Measurements from ENCODE around the gene AGO4.

AGO4 gene

DNA sequence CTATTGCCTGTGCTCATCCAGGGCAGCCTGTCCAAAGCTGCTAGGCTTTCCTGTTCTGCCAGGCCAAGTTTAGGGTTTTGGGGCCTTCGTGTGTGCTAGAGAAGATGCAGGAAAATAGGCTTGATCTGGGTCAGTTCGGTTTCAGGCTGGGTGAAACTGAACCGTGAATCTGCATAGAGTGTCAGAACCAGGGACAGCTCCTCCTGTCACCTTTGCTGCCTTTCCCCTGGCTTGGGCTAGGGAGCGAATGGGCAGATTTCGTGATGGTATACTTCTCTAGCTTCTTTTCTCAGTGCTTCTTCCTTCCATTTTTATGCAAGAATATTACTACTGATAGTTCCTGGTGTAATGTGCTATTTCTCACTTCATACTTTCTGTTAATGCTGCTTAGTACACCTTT, 69.2 kb downstream of the AGO4 start:
- no peak for DNase-seq (ENCODE audit: extremely low read depth, low read depth)
- H3K4me3 ChIP-seq (replicated peaks; ENCODE audit: low read depth, low read length), result no peak overlapping the region

DNA sequence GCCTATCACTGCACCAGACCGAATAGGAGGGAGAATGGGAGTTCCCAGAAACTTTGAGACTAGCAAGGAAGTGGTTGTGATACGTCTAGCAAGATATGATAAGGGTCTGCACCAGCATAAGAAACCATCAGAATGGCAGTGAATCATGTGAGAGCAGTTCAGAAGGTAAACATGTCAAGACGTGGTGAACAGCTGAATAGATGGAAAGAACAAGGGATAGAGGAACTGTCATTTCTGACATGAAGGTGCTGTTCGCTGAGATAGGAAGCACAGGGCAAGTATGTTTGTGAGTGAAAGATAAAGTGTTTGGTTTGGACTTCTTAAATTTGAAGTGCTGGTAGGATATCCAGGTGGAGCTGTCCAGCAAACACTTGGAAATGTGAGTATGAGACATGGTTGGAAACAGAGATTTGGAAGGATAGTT, 74.0 kb downstream of the AGO4 start:
- TF ChIP-seq, protein P1, sequence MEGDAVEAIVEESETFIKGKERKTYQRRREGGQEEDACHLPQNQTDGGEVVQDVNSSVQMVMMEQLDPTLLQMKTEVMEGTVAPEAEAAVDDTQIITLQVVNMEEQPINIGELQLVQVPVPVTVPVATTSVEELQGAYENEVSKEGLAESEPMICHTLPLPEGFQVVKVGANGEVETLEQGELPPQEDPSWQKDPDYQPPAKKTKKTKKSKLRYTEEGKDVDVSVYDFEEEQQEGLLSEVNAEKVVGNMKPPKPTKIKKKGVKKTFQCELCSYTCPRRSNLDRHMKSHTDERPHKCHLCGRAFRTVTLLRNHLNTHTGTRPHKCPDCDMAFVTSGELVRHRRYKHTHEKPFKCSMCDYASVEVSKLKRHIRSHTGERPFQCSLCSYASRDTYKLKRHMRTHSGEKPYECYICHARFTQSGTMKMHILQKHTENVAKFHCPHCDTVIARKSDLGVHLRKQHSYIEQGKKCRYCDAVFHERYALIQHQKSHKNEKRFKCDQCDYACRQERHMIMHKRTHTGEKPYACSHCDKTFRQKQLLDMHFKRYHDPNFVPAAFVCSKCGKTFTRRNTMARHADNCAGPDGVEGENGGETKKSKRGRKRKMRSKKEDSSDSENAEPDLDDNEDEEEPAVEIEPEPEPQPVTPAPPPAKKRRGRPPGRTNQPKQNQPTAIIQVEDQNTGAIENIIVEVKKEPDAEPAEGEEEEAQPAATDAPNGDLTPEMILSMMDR (IDR thresholded peaks at IDR 0.05; ENCODE audit: low read depth, low read length, missing control alignments), result no peak
- H3K4me3 ChIP-seq (replicated peaks; ENCODE audit: low read depth, low read length), result no peak overlapping the region
- no peak for DNase-seq (ENCODE audit: extremely low read depth, low read depth)

More for the DNA sequence above, 69.2 kb downstream of the AGO4 start:
- TF ChIP-seq, protein P1 (IDR thresholded peaks at IDR 0.05; ENCODE audit: low read depth, low read length, missing control alignments), result no peak

DNA sequence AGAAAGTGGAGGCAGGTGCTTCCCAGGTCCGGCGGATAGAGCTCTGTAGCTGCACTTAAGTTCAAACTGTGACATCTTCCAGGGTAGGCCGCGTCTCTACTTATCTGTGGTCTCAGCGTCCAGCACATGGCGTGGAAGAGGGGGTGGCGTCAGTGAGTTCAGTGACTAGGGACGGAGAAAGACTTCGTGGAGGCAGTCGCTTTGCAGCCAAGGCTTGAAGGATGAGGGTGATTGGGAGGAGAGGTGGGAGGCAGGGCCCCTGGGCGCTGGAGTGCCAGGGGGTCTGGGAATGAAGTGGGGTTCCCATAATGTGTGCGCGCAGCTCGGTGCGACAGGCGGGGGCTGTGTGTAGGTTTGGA, 74.7 kb downstream of the AGO4 start:
- TF ChIP-seq, protein P1 (IDR thresholded peaks at IDR 0.05; ENCODE audit: low read depth, low read length, missing control alignments), result no peak
- DNase-seq (ENCODE audit: extremely low read depth, low read depth), result no peak
- H3K4me3 ChIP-seq (replicated peaks; ENCODE audit: low read depth, low read length), result no peak overlapping the region

DNA sequence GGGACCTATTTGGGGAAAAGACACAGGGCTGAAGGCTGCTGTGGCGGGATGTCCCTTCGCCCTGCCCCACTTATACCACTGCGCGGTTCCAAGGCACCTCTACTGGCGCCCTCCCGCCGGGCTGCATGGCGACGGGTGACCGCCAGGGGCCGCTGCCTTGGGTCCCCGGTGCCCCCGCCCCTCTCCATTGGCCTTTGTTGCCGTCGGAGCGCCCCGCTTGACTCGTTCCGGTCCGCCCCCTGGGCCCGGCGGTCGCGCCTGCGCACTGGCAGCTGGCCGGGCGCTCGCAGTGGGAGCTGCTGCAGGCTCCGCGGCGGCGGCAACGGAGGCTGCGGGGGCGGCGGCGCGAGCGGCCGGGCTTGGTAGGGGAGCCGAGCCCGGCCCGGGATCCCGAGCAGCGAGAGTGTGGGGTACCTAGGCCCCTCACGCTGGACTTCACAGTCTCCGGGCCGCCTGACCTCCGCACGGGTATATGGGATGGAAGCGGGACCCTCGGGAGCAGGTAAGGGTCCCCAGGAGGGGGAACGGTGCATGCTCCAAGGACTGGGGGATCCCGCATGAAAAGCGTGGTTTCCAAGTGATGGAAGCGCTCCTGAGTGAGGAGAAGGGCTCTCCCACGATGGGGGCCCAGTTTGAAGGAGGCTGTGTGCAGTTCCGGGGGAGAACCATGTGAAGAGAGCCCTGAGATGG, 75.3 kb downstream of the AGO4 start, which contains the start of gene AGO1:
Gene AGO1 (plus strand): TSS at position 265 of the 690 bp plus-strand sequence. CDS start 213 bp downstream, at position 478.
- H3K4me3 ChIP-seq (replicated peaks; ENCODE audit: low read depth, low read length), result peak within 1 kb of the TSS; percentile 100
- TF ChIP-seq, protein P1 (IDR thresholded peaks at IDR 0.05; ENCODE audit: low read depth, low read length, missing control alignments), result peak; percentile 86
- DNase-seq (ENCODE audit: extremely low read depth, low read depth), result peak; percentile 62

DNA sequence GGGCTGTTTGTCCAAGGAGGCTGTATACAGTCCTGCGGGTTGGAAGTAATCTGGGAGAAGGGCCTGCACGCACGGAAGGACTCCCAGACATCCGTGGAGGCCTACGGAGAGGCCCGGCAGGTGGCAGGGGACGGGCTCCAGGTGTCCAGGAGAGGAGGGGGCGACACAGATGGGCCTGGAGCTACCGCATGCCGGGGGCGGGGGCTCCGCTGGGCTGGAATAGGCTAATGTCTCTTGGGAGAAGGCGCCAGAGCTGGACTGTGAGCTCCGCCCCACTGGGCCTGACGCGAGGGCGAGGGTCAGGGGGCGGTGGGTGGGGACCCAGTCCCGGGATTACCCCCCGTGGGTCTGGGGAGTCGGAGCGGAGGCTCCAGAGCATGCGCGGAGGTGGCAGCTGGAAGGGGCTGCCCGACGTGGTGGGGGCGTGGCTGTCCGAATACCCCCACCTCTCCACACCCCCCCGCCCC, 75.9 kb downstream of the AGO4 start:
- DNase-seq (ENCODE audit: extremely low read depth, low read depth), result no peak
- TF ChIP-seq, protein P1 (IDR thresholded peaks at IDR 0.05; ENCODE audit: low read depth, low read length, missing control alignments), result no peak
- peak overlapping the region; percentile 100 for H3K4me3 ChIP-seq (replicated peaks; ENCODE audit: low read depth, low read length)

DNA sequence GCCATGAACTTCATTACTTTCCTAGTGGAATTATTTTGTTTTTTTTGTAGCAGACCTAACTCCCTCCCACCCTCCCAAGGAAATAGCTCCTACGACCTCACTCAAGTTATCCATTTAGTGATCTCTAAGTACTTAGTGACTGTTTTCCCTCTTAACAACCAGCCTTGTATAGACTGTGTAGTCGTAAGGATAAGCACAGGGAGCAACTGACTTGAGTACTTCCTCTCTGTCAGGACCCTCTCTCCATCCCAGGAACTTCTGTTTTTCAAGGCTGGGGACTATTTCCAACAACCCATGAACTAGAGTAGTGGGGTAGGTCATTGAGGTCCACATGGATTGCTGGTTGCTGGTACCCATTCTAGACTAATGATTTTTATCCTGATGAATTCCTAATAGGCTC, 77.1 kb downstream of the AGO4 start:
- DNase-seq (ENCODE audit: extremely low read depth, low read depth), result no peak
- no peak overlapping the region for H3K4me3 ChIP-seq (replicated peaks; ENCODE audit: low read depth, low read length)
- TF ChIP-seq, protein P1 (IDR thresholded peaks at IDR 0.05; ENCODE audit: low read depth, low read length, missing control alignments), result no peak
